GM12878 (cell line): ENCODE measurements around the gene HBZ.

Source experiments
- BRCA1 ChIP-seq: IDR thresholded peaks from 2 replicates; pipeline ENCODE4 v1.6.1; 2011; ENCODE audit warnings: low read depth, low read length, improper control_type of control experiment
- POLR2A ChIP-seq: IDR thresholded peaks from 2 replicates; pipeline ENCODE4 v1.6.1; 2011; ENCODE audit warnings: low read depth, mild to moderate bottlenecking, low read length

DNA sequence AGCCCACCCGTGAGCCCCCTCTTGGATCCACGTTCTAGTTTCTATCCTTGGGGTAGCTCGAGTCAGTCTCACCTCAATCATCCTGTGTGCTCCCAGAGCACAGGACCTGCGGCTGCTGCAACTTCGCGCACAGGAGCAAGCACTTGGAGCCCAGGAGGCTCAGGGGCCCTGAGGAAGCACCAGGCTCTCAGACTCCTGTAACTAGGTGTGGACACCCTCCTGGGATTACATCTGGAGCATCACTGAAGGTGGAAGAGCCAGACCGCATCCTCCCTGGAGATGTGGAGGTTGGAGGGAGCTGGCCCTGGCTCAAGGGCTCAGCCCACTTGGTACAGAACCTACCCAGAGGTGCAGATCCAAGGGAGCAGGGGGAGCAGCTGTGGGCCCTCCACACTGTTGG, 30.6 kb downstream of the HBZ start:
- no peak for TF ChIP-seq BRCA1
- peak; percentile 61 for TF ChIP-seq POLR2A
